T-cell (primary cell): ENCODE results near the gene ATP6V0A4. TPM values are rescaled to one million over a fixed set of nuclear protein-coding genes. Genes with fewer than 3 reads are reported as not detected.

Source experiments
- ATAC-seq, 4 experiments: fragments of 200-7000 bp in 3 of 4; fragments of 150-1000 bp in 1 of 4; cut with Tn5 transposase; replicated peaks in 1 of 4; 1 replicate in 3 of 4; 2 replicates in 1 of 4; pipeline ENCODE4 v1.10.0; 2021; ENCODE audit warnings: moderate library complexity in 3 of 4, mild to moderate bottlenecking in 2 of 4, moderate number of reproducible peaks in 1 of 4
- CTCF ChIA-PET, 2 donors: fragments of 300-600 bp; sonication (Branson Sonifier 250); formaldehyde crosslinking; loops; one replicate each; lab custom pipeline; 2022; ENCODE audit warnings: antibody characterized with exemption in 2 of 2; lab: Charles Lee
- POLR2A ChIA-PET, 2 donors: fragments of 300-600 bp; sonication (Branson Sonifier 250); formaldehyde crosslinking; loops; one replicate each; lab custom pipeline; 2022; ENCODE audit warnings: antibody characterized with exemption in 2 of 2; lab: Charles Lee
- DNase-seq, 35 experiments: peaks; one replicate each; pipeline versions ENCODE4 v3.0.0 to v3.0.0-alpha.2; 2013 to 2023
- H3K27ac ChIP-seq: one replicate; pipeline ENCODE4 v1.5.1; 2013; ENCODE audit warnings: low read length
- H3K27me3 ChIP-seq, 2 experiments: replicated peaks in 1 of 2; 1 replicate in 1 of 2; 2 replicates in 1 of 2; pipeline versions ENCODE4 v1.6.1 to v1.7.0; 2013; ENCODE audit warnings: low read length in 1 of 2, mixed read lengths in 1 of 2; ENCODE audit not compliant: control insufficient read depth in 2 of 2, insufficient read depth in 2 of 2; ENCODE audit errors: extremely low read depth in 1 of 2
- H3K36me3 ChIP-seq, 2 donors: 1 replicate in 1 of 2; 2 replicates in 1 of 2; pipeline versions ENCODE4 v1.6.1 to v1.7.0; 2013; ENCODE audit warnings: low read length in 1 of 2; ENCODE audit not compliant: control insufficient read depth in 2 of 2, insufficient read depth in 1 of 2; ENCODE audit errors: extremely low read depth in 1 of 2
- H3K4me1 ChIP-seq, 2 experiments: 1 replicate in 1 of 2; 2 replicates in 1 of 2; pipeline versions ENCODE4 v1.6.1 to v1.7.0; 2013; ENCODE audit warnings: low read length in 2 of 2, mixed read lengths in 1 of 2; ENCODE audit not compliant: insufficient read depth in 2 of 2, control insufficient read depth in 1 of 2; ENCODE audit errors: extremely low read depth in 1 of 2
- H3K4me3 ChIP-seq, 2 donors: 1 replicate in 1 of 2; 2 replicates in 1 of 2; pipeline versions ENCODE4 v1.5.1 to v1.7.0; 2013; ENCODE audit warnings: mild to moderate bottlenecking in 2 of 2, low read length in 1 of 2, moderate library complexity in 1 of 2; ENCODE audit not compliant: control insufficient read depth in 1 of 2; ENCODE audit errors: extremely low read depth in 1 of 2
- H3K9me3 ChIP-seq: 2 replicates; pipeline ENCODE4 v1.7.0; 2013
- H3K27ac Mint-ChIP-seq, 2 donors: one replicate each; pipeline ENCODE4 v1.8.0; 2020 to 2021; ENCODE audit warnings: mild to moderate bottlenecking in 2 of 2, mixed read lengths in 2 of 2
- H3K27me3 Mint-ChIP-seq, 2 donors: one replicate each; pipeline ENCODE4 v1.8.0; 2021 to 2022; ENCODE audit warnings: mixed read lengths in 2 of 2
- H3K36me3 Mint-ChIP-seq: one replicate; pipeline ENCODE4 v1.8.0; 2021; ENCODE audit warnings: mixed read lengths
- H3K4me1 Mint-ChIP-seq, 3 donors: one replicate each; pipeline ENCODE4 v1.8.0; 2020 to 2022; ENCODE audit warnings: mixed read lengths in 3 of 3, mild to moderate bottlenecking in 1 of 3
- H3K4me3 Mint-ChIP-seq, 3 donors: one replicate each; pipeline ENCODE4 v1.8.0; 2020 to 2022; ENCODE audit warnings: mild to moderate bottlenecking in 3 of 3, mixed read lengths in 3 of 3, moderate library complexity in 3 of 3
- H3K9me3 Mint-ChIP-seq, 3 donors: one replicate each; pipeline ENCODE4 v1.8.0; 2020 to 2022; ENCODE audit warnings: mixed read lengths in 3 of 3
- WGBS: methylation state at CpG from one replicate; pipeline ENCODE4 v1.1.5; 2013; ENCODE audit warnings: missing lambda C conversion rate; ENCODE audit not compliant: insufficient coverage; 5-methylcytosine and 5-hydroxymethylcytosine counted together
- total RNA-seq, 35 experiments: library from RNA in 6 of 35; stranded (reverse) in 6 of 35; fragments of 120-200 nt in 1 of 35; gene quantifications; one replicate each; pipeline versions ENCODE4 v1.2.1 to v1.2.4 and lab custom pipeline; 2013 to 2026

The ATP6V0A4 gene
- total RNA-seq, 5 donors from 2014 or later (not counting 1 experiment from before 2014, with no cell fraction given): not detected

DNA sequence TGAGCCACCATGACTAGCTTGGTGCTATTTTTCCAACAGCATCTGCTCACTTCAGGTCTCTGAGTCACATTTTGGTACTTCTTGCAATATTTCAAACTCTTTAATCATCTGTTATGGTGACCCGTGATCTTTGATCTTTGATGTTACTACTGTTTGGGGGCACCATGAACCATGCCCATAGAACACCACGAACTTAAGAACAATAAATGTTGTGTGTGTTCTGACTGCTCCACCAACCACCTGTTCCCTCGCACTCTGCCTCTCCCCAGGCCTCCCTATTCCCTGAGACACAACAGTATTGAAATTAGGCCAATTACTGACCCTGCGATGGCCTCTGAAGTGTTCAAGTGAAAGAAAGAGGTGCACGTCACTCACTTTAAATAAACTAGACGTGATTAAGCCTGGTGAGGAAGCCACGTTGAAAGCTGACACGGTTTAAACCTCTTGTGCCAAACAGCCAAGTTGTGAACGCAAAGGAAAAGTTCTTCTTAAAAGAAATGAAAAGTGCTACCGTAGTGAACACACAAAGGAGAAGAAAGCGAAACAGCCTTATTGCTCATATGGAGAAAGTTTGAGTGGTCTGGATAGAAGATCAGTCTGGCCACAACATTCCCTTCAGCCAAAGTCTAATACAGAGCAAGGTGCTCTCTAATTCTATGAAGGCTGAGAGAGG is 27.2 kb upstream of the ATP6V0A4 start:
- POLR2A ChIA-PET: interaction anchor here in 1 of 2 donors (0.7 kb wide), 1 partner anchor 52 kb away, joined by 9 read pairs; no protein-coding TSS in a partner anchor
- peaks cover 4 to 9% (median 7%) of the 10 kb centered on the region in 3 donors for H3K4me1 Mint-ChIP-seq
- Histone ChIP-seq H3K9me3 (no peaks in the 10 kb centered on the region), H3K4me1 (no peaks in the 10 kb centered on the region), H3K4me3 (no peak overlapping the region), H3K27me3 (peaks cover 0 to 3% of the 10 kb centered on the region in 2 experiments), H3K27ac (no peak overlapping the region), H3K36me3 (no peaks in the 10 kb centered on the region)
- WGBS: 41% methylated on average over 5 of the region's 11 CpGs
- no peaks in the 10 kb centered on the region for H3K36me3 Mint-ChIP-seq
- CTCF ChIA-PET: no interaction called here
- H3K27me3 Mint-ChIP-seq: peaks cover 0 to 4% of the 10 kb centered on the region in 2 donors
- H3K4me3 Mint-ChIP-seq: no peak overlapping the region
- DNase-seq: no peak
- no peak for ATAC-seq
- H3K9me3 Mint-ChIP-seq: no peaks in the 10 kb centered on the region
- H3K27ac Mint-ChIP-seq: peak overlapping the region in 1 of 2 donors; percentile 4

DNA sequence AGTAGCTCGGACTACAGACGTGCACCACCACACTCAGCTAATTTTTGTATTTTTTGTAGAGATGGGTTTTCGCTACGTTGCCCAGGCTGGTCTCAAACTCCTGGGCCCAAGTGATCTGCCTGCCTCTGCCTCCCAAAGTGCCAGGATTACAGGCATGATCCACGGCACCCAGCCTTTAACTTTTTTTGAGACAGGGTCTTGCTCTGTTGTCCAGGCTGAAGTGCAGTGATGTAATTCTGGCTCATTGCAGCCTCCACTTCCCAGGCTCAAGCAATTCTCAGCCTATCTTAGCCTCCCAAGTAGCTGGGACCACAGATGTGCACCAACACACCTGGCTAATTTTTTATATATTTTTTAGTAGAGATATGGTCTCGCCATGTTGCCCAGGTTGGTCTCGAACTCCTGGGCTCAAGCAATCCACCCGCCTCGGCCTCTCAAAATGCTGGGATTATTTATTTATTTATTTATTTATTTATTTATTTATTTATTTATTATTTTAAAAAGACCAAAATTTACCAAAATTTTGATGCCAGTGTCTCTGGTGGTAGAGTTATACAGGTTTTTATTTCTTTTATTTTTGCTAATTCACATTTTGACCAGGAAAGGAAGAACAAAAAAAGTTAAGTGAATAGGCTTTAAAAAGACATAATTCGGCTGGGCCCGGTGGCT is 25.0 kb upstream of the ATP6V0A4 start:
- H3K27ac Mint-ChIP-seq: no peak overlapping the region
- peaks cover 4 to 9% (median 7%) of the 10 kb centered on the region in 3 donors for H3K4me1 Mint-ChIP-seq
- H3K9me3 ChIP-seq: no peaks in the 10 kb centered on the region
- DNase-seq (no peak), ATAC-seq (no peak)
- peaks cover 0 to 3% of the 10 kb centered on the region in 2 experiments for H3K27me3 ChIP-seq
- 100% methylated on average over 3 of the region's 11 CpGs for WGBS
- no peaks in the 10 kb centered on the region for H3K36me3 Mint-ChIP-seq
- no peak overlapping the region for H3K27ac ChIP-seq
- H3K27me3 Mint-ChIP-seq: peaks cover 0 to 4% of the 10 kb centered on the region in 2 donors
- no peak overlapping the region for H3K4me3 Mint-ChIP-seq
- ChIA-PET CTCF (interaction anchor here in 1 of 2 donors (0.8 kb wide), 1 partner anchor 22 kb away, joined by 3 read pairs; no protein-coding TSS in a partner anchor), POLR2A (no interaction called here)
- no peaks in the 10 kb centered on the region for H3K9me3 Mint-ChIP-seq
- no peaks in the 10 kb centered on the region for H3K4me1 ChIP-seq
- H3K36me3 ChIP-seq: no peaks in the 10 kb centered on the region
- H3K4me3 ChIP-seq: no peak overlapping the region

- ATAC-seq: no peak
- no peak overlapping the region for H3K27ac ChIP-seq
- ChIA-PET POLR2A (no interaction called here), CTCF (no interaction called here)
- peaks cover 4 to 9% (median 7%) of the 10 kb centered on the region in 3 donors for H3K4me1 Mint-ChIP-seq
- no peaks in the 10 kb centered on the region for H3K9me3 Mint-ChIP-seq
- H3K27me3 ChIP-seq: peaks cover 0 to 3% of the 10 kb centered on the region in 2 experiments
- no peak for DNase-seq
- WGBS: 92% methylated on average over 6 of the region's 7 CpGs
- H3K36me3 Mint-ChIP-seq: no peaks in the 10 kb centered on the region
- H3K9me3 ChIP-seq: no peaks in the 10 kb centered on the region
- no peak overlapping the region for H3K27ac Mint-ChIP-seq
- H3K4me1 ChIP-seq: no peaks in the 10 kb centered on the region
- no peaks in the 10 kb centered on the region for H3K36me3 ChIP-seq
- no peak overlapping the region for H3K4me3 ChIP-seq
- H3K27me3 Mint-ChIP-seq: peaks cover 0 to 4% of the 10 kb centered on the region in 2 donors
- no peak overlapping the region for H3K4me3 Mint-ChIP-seq
Measured at GRCh38 chr7:138821912-138822311, 23.9 kb upstream of the ATP6V0A4 start.

DNA sequence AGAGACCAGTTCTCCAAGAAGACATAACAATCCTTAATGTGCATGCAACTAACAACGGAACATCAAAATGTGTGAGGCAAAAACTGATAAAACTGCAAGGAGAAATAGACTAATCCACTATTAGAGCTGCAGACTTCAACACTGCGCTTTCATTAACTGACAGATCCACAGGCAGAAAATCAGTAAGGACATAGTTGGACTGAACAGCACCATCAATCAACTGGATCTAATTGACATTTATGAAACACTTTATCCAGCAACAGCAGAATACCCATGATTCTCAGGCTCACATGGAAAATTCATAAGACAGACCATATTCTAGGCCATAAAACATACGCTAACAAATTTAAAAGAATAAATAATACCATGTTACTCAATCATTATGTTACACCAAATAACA is 21.6 kb upstream of the ATP6V0A4 start:
- no peaks in the 10 kb centered on the region for H3K27me3 Mint-ChIP-seq
- H3K4me3 Mint-ChIP-seq: no peak overlapping the region
- ChIA-PET POLR2A (no interaction called here), CTCF (no interaction called here)
- H3K4me1 ChIP-seq: no peaks in the 10 kb centered on the region
- no peak for DNase-seq
- no peak overlapping the region for H3K4me3 ChIP-seq
- H3K9me3 Mint-ChIP-seq: no peaks in the 10 kb centered on the region
- ATAC-seq: no peak
- H3K27ac ChIP-seq: no peak overlapping the region
- no peaks in the 10 kb centered on the region for H3K9me3 ChIP-seq
- H3K36me3 Mint-ChIP-seq: no peaks in the 10 kb centered on the region
- 90% methylated on average over 2 of the region's 3 CpGs for WGBS
- no peaks in the 10 kb centered on the region for H3K36me3 ChIP-seq
- H3K27me3 ChIP-seq: no peaks in the 10 kb centered on the region
- no peak overlapping the region for H3K27ac Mint-ChIP-seq
- H3K4me1 Mint-ChIP-seq: no peaks in the 10 kb centered on the region

- Histone ChIP-seq H3K36me3 (no peaks in the 10 kb centered on the region), H3K27ac (no peak overlapping the region), H3K4me1 (peaks cover 0 to 8% of the 10 kb centered on the region in 2 experiments), H3K9me3 (no peaks in the 10 kb centered on the region), H3K27me3 (no peaks in the 10 kb centered on the region), H3K4me3 (no peak overlapping the region)
- ATAC-seq (no peak), DNase-seq (no peak)
- Mint-ChIP-seq H3K9me3 (no peaks in the 10 kb centered on the region), H3K36me3 (no peaks in the 10 kb centered on the region), H3K27me3 (no peaks in the 10 kb centered on the region), H3K4me3 (no peak overlapping the region), H3K27ac (no peak overlapping the region), H3K4me1 (peaks cover 0 to 2% (median 0%) of the 10 kb centered on the region in 3 donors)
- 62% methylated on average over 1 of the region's 1 CpG for WGBS
- ChIA-PET POLR2A (interaction anchor here in 1 of 2 donors (0.5 kb wide), 1 partner anchor 429 kb away, joined by 3 read pairs; no protein-coding TSS in a partner anchor), CTCF (no interaction called here)
Measured at GRCh38 chr7:138816650-138817049, 18.7 kb upstream of the ATP6V0A4 start.

GRCh38 chr7:138814816-138815332 is 16.9 kb upstream of the ATP6V0A4 start:
- DNase-seq (no peak), ATAC-seq (no peak)
- peaks cover 0 to 8% of the 10 kb centered on the region in 2 experiments for H3K4me1 ChIP-seq
- H3K36me3 Mint-ChIP-seq: no peaks in the 10 kb centered on the region
- ChIA-PET CTCF (interaction anchor here in 1 of 2 donors (0.5 to 0.6 kb wide), 2 partner anchors 290 to 528 kb away, joined by 3 to 7 read pairs; no protein-coding TSS in a partner anchor), POLR2A (interaction anchor here in 1 of 2 donors (0.5 to 0.6 kb wide), 2 partner anchors 9 to 10 kb away, joined by 7 to 9 read pairs; no protein-coding TSS in a partner anchor)
- no peak overlapping the region for H3K4me3 Mint-ChIP-seq
- H3K4me3 ChIP-seq: no peak overlapping the region
- H3K27me3 ChIP-seq: no peaks in the 10 kb centered on the region
- no peak overlapping the region for H3K27ac Mint-ChIP-seq
- H3K27ac ChIP-seq: no peak overlapping the region
- WGBS: no CpG with 5 or more reads among the region's 1 CpG
- H3K36me3 ChIP-seq: no peaks in the 10 kb centered on the region
- H3K27me3 Mint-ChIP-seq: no peaks in the 10 kb centered on the region
- H3K9me3 Mint-ChIP-seq: no peaks in the 10 kb centered on the region
- no peaks in the 10 kb centered on the region for H3K9me3 ChIP-seq
- peaks cover 0 to 2% (median 0%) of the 10 kb centered on the region in 3 donors for H3K4me1 Mint-ChIP-seq
